ENCODE data around the gene TMOD4. TPM values are rescaled to one million over a fixed set of nuclear protein-coding genes. Genes with fewer than 3 reads are reported as not detected.
A peak's percentile ranks its signal among the peaks of the same experiment; 100 is the strongest.

TMOD4 gene
- total RNA-seq, 1 donor from 2014 or later = not detected

GRCh38 chr1:151176514-151177045, 799 bp upstream of the TMOD4 start:
- H3K27me3 ChIP-seq (ENCODE audit: control insufficient read depth, insufficient read depth, low read length) = no peaks in the 10 kb centered on the region
- TF ChIP-seq CTCF (IDR thresholded peaks at IDR 0.05; ENCODE audit: insufficient read depth, low read length, poor library complexity, severe bottlenecking) = no peak
- DNase-seq (ENCODE audit: low read depth) = no peak
- no peak overlapping the region for H3K4me3 ChIP-seq (ENCODE audit: low read depth, low read length)
- H3K36me3 ChIP-seq (ENCODE audit: control insufficient read depth, insufficient read depth, low read length) = peaks cover 1% of the 10 kb centered on the region

- Histone ChIP-seq H3K36me3 (ENCODE audit: control insufficient read depth, insufficient read depth, low read length) (peaks cover 1% of the 10 kb centered on the region), H3K27me3 (ENCODE audit: control insufficient read depth, insufficient read depth, low read length) (no peaks in the 10 kb centered on the region), H3K4me3 (ENCODE audit: low read depth, low read length) (no peak overlapping the region)
- no peak for DNase-seq (ENCODE audit: low read depth)
- no peak for TF ChIP-seq CTCF (IDR thresholded peaks at IDR 0.05; ENCODE audit: insufficient read depth, low read length, poor library complexity, severe bottlenecking)
Measured at GRCh38 chr1:151175041-151175741, 590 bp downstream of the TMOD4 start.

DNA sequence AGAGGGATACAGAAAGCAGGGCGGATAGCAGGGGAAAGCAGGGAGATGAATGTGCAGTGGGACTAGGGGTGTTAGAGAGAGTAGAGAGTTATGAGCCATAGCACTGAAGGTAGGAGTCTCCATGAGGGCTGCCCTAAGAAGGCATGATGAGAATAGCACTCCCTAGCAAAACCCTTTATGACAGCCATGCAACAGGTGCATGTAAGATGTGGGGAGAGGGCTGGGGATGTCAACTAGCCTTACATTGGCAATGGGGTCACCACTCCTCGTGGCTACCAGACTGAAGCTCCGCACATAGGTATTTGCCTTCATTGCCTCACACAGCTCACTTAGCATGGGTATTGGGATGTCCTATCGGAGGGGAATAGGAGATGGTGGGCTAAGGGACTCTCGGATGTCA, 4.6 kb downstream of the TMOD4 start:
- TF ChIP-seq CTCF (IDR thresholded peaks at IDR 0.05; ENCODE audit: insufficient read depth, low read length, poor library complexity, severe bottlenecking) = no peak
- Histone ChIP-seq H3K27me3 (ENCODE audit: control insufficient read depth, insufficient read depth, low read length) (no peaks in the 10 kb centered on the region), H3K4me3 (ENCODE audit: low read depth, low read length) (no peak overlapping the region), H3K36me3 (ENCODE audit: control insufficient read depth, insufficient read depth, low read length) (peaks cover 1% of the 10 kb centered on the region)
- no peak for DNase-seq (ENCODE audit: low read depth)

- Histone ChIP-seq H3K4me3 (ENCODE audit: low read depth, low read length) (peak overlapping the region; percentile 54), H3K27me3 (ENCODE audit: control insufficient read depth, insufficient read depth, low read length) (no peaks in the 10 kb centered on the region), H3K36me3 (ENCODE audit: control insufficient read depth, insufficient read depth, low read length) (peaks cover 1% of the 10 kb centered on the region)
- no peak for TF ChIP-seq CTCF (IDR thresholded peaks at IDR 0.05; ENCODE audit: insufficient read depth, low read length, poor library complexity, severe bottlenecking)
- no peak for DNase-seq (ENCODE audit: low read depth)
Measured at GRCh38 chr1:151167116-151167515, 8.7 kb downstream of the TMOD4 start.

GRCh38 chr1:151166505-151166956, 9.2 kb downstream of the TMOD4 start:
- Histone ChIP-seq H3K4me3 (ENCODE audit: low read depth, low read length) (peak overlapping the region; percentile 54), H3K27me3 (ENCODE audit: control insufficient read depth, insufficient read depth, low read length) (no peaks in the 10 kb centered on the region), H3K36me3 (ENCODE audit: control insufficient read depth, insufficient read depth, low read length) (peaks cover 1% of the 10 kb centered on the region)
- DNase-seq (ENCODE audit: low read depth) = no peak
- TF ChIP-seq CTCF (IDR thresholded peaks at IDR 0.05; ENCODE audit: insufficient read depth, low read length, poor library complexity, severe bottlenecking) = no peak

Data from kidney epithelial cell (primary cell).